HG03520 (cell line): ENCODE data around the gene NDUFAF8.
"Not testable (repeated sequence)": the region's sequence is repeated elsewhere in the genome, so short reads cannot be mapped to it uniquely, and the experiment has no call there.

ENCODE experiments used
- ATAC-seq: cut with Tn5 transposase; IDR thresholded peaks from one replicate; pipeline ENCODE4 v1.9.1; 2021; ENCODE audit warnings: mild to moderate bottlenecking, moderate library complexity; ENCODE audit not compliant: unreplicated experiment

NDUFAF8 gene

GRCh38 chr17:81222906-81223761 is 16.0 kb upstream of the NDUFAF8 start, which contains the start of gene CEP131:
CEP131 (minus strand) TSS chr17:81222965; CDS start chr17:81220056, 2,909 bp downstream.
- ATAC-seq, result peak; percentile 93

- no peak for ATAC-seq
Observed at GRCh38 chr17:81223762-81224130, 15.4 kb upstream of the NDUFAF8 start.

- not testable (repeated sequence) for ATAC-seq
Observed at GRCh38 chr17:81227630-81228029, 11.5 kb upstream of the NDUFAF8 start.

- ATAC-seq, result no peak
Observed at GRCh38 chr17:81228420-81228819, 10.7 kb upstream of the NDUFAF8 start.

GRCh38 chr17:81228834-81229665 is 10.1 kb upstream of the NDUFAF8 start:
- ATAC-seq, result no peak

GRCh38 chr17:81229666-81229920 is 9.5 kb upstream of the NDUFAF8 start:
- ATAC-seq, result no peak

- ATAC-seq, result no peak
Observed at GRCh38 chr17:81230043-81230820, 8.9 kb upstream of the NDUFAF8 start.

GRCh38 chr17:81231121-81231645 is 7.9 kb upstream of the NDUFAF8 start:
- no peak for ATAC-seq

GRCh38 chr17:81231766-81232581 is 7.1 kb upstream of the NDUFAF8 start:
- no peak for ATAC-seq

- no peak for ATAC-seq
Observed at GRCh38 chr17:81232616-81233241, 6.4 kb upstream of the NDUFAF8 start.

GRCh38 chr17:81233316-81233715 is 5.8 kb upstream of the NDUFAF8 start:
- no peak for ATAC-seq

GRCh38 chr17:81233811-81234505 is 5.2 kb upstream of the NDUFAF8 start:
- no peak for ATAC-seq

- ATAC-seq, result no peak
Observed at GRCh38 chr17:81234506-81234855, 4.6 kb upstream of the NDUFAF8 start.

GRCh38 chr17:81234940-81235821 is 3.9 kb upstream of the NDUFAF8 start:
- no peak for ATAC-seq

- no peak for ATAC-seq
Observed at GRCh38 chr17:81235822-81236740, 3.0 kb upstream of the NDUFAF8 start.

- ATAC-seq, result no peak
Observed at GRCh38 chr17:81236784-81237183, 2.3 kb upstream of the NDUFAF8 start.
